WTC11 (cell line): ENCODE results near the gene DEDD2. TPM values are rescaled to one million over a fixed set of nuclear protein-coding genes. Genes with fewer than 3 reads are reported as not detected.

Source experiments
- ATAC-seq: fragments of 200-7000 bp; cut with Tn5 transposase; 2 replicates; pipeline ENCODE4 v1.10.0; 2021; ENCODE audit warnings: mild to moderate bottlenecking, moderate library complexity
- CTCF ChIA-PET: fragments of 300-600 bp; sonication (Branson Sonifier 250); formaldehyde crosslinking; loops from one replicate; lab custom pipeline; 2021; ENCODE audit warnings: antibody characterized with exemption; lab: Charles Lee
- POLR2A ChIA-PET: fragments of 350-600 bp; sonication (Branson Sonifier 250); formaldehyde crosslinking; loops from one replicate; lab custom pipeline; 2021; ENCODE audit warnings: antibody characterized with exemption; lab: Charles Lee
- DNase-seq: peaks from one replicate; pipeline ENCODE4 v3.0.0; 2021; ENCODE audit warnings: low spot score
- H3K27ac Mint-ChIP-seq: 2 replicates; pipeline ENCODE4 v1.8.0; 2021; ENCODE audit warnings: mixed read lengths
- H3K27me3 Mint-ChIP-seq: 2 replicates; pipeline ENCODE4 v1.8.0; 2021; ENCODE audit warnings: low read depth, mild to moderate bottlenecking, moderate library complexity, mixed read lengths
- H3K36me3 Mint-ChIP-seq: 2 replicates; pipeline ENCODE4 v1.8.0; 2021; ENCODE audit warnings: mixed read lengths
- H3K4me1 Mint-ChIP-seq: 2 replicates; pipeline ENCODE4 v1.8.0; 2022; ENCODE audit warnings: mixed read lengths
- H3K4me3 Mint-ChIP-seq: 2 replicates; pipeline ENCODE4 v1.8.0; 2021; ENCODE audit warnings: mild to moderate bottlenecking, moderate library complexity, mixed read lengths
- H3K9me3 Mint-ChIP-seq: 2 replicates; pipeline ENCODE4 v1.8.0; 2021; ENCODE audit warnings: mixed read lengths
- ATF1 ChIP-seq: sonication (generic); formaldehyde crosslinking; IDR thresholded peaks from 2 replicates; pipeline ENCODE4 v1.8.1; 2023; ENCODE audit warnings: mild to moderate bottlenecking, moderate library complexity, missing genetic modification reagents
- ATF3 ChIP-seq: sonication (generic); formaldehyde crosslinking; conservative IDR thresholded peaks from 2 replicates; pipeline ENCODE4 v1.8.1; 2022; ENCODE audit warnings: mild to moderate bottlenecking, missing genetic modification reagents
- ATF6 ChIP-seq: sonication (generic); formaldehyde crosslinking; IDR thresholded peaks from 2 replicates; pipeline ENCODE4 v1.8.1; 2023; ENCODE audit warnings: mild to moderate bottlenecking, missing genetic modification reagents
- CREB1 ChIP-seq: sonication (generic); formaldehyde crosslinking; IDR thresholded peaks from 2 replicates; pipeline ENCODE4 v1.8.0; 2023; ENCODE audit warnings: mild to moderate bottlenecking, missing genetic modification reagents
- CREM ChIP-seq: sonication (generic); formaldehyde crosslinking; IDR thresholded peaks from 2 replicates; pipeline ENCODE4 v1.8.1; 2022; ENCODE audit warnings: mild to moderate bottlenecking, missing genetic modification reagents, moderate library complexity
- E2F4 ChIP-seq: sonication (generic); formaldehyde crosslinking; IDR thresholded peaks from 2 replicates; pipeline ENCODE4 v1.8.1; 2022; ENCODE audit warnings: low read depth, mild to moderate bottlenecking, moderate library complexity, missing genetic modification reagents, borderline replicate concordance
- ELF4 ChIP-seq: sonication (generic); formaldehyde crosslinking; IDR thresholded peaks from 2 replicates; pipeline ENCODE4 v1.8.1; 2022; ENCODE audit warnings: low read depth, mild to moderate bottlenecking, moderate library complexity, missing genetic modification reagents
- GTF2I ChIP-seq: fragments of 250-450 bp; sonication (Bioruptor Pico); conservative IDR thresholded peaks from 2 replicates; pipeline ENCODE4 v1.4.0; 2021; ENCODE audit warnings: mild to moderate bottlenecking
- HMGA2 ChIP-seq: fragments of 250-450 bp; sonication (Bioruptor Pico); IDR thresholded peaks from 2 replicates; pipeline ENCODE4 v1.4.0; 2021; ENCODE audit warnings: mild to moderate bottlenecking, moderate library complexity
- IRF1 ChIP-seq: sonication (generic); formaldehyde crosslinking; IDR thresholded peaks from 2 replicates; pipeline ENCODE4 v1.8.0; 2023; ENCODE audit warnings: missing genetic modification reagents
- MAX ChIP-seq: sonication (generic); formaldehyde crosslinking; IDR thresholded peaks from 2 replicates; pipeline ENCODE4 v1.8.0; 2022; ENCODE audit warnings: mild to moderate bottlenecking, missing genetic modification reagents
- MYBL2 ChIP-seq: sonication (generic); formaldehyde crosslinking; IDR thresholded peaks from 2 replicates; pipeline ENCODE4 v1.8.1; 2023; ENCODE audit warnings: mild to moderate bottlenecking, moderate library complexity, missing genetic modification reagents
- NFE2L1 ChIP-seq: sonication (generic); formaldehyde crosslinking; IDR thresholded peaks from 2 replicates; pipeline ENCODE4 v1.8.1; 2023; ENCODE audit warnings: missing genetic modification reagents
- NFYB ChIP-seq: sonication (generic); formaldehyde crosslinking; conservative IDR thresholded peaks from 2 replicates; pipeline ENCODE4 v1.8.0; 2022; ENCODE audit warnings: low read depth, missing genetic modification reagents
- STAT6 ChIP-seq: sonication (generic); formaldehyde crosslinking; conservative IDR thresholded peaks from 2 replicates; pipeline ENCODE4 v1.8.1; 2023; ENCODE audit warnings: mild to moderate bottlenecking, low read depth, missing genetic modification reagents, moderate library complexity
- TP53 ChIP-seq: sonication (generic); formaldehyde crosslinking; IDR thresholded peaks from 2 replicates; pipeline ENCODE4 v1.8.1; 2023; ENCODE audit warnings: mild to moderate bottlenecking, missing genetic modification reagents
- ZBTB21 ChIP-seq: sonication (generic); formaldehyde crosslinking; IDR thresholded peaks from 2 replicates; pipeline ENCODE4 v1.8.1; 2023; ENCODE audit warnings: mild to moderate bottlenecking, missing genetic modification reagents, borderline replicate concordance
- ZNF232 ChIP-seq: sonication (generic); formaldehyde crosslinking; IDR thresholded peaks from 2 replicates; pipeline ENCODE4 v1.8.0; 2022; ENCODE audit warnings: mild to moderate bottlenecking, missing genetic modification reagents
- ZNF396 ChIP-seq: fragments of 250-450 bp; sonication (Bioruptor Pico); IDR thresholded peaks from 2 replicates; pipeline ENCODE4 v1.8.0; 2021; ENCODE audit warnings: mild to moderate bottlenecking, moderate library complexity, borderline replicate concordance
- total RNA-seq: library from RNA; stranded (reverse); gene quantifications from 3 replicates; pipeline ENCODE4 v1.2.3, GENCODE V29; 2021
- TF ChIP-seq, protein P1 (sequence below): sonication (generic); formaldehyde crosslinking; IDR thresholded peaks from 2 replicates; pipeline ENCODE4 v1.8.0; 2022; ENCODE audit warnings: mild to moderate bottlenecking, missing genetic modification reagents
- TF ChIP-seq, protein P2 (sequence below): fragments of 250-450 bp; sonication (Bioruptor Pico); IDR thresholded peaks from 2 replicates; pipeline ENCODE4 v1.9.0; 2021; ENCODE audit warnings: moderate library complexity, mild to moderate bottlenecking, inconsistent platforms, borderline replicate concordance
- TF ChIP-seq, protein P3 (sequence below): sonication (generic); formaldehyde crosslinking; IDR thresholded peaks from 2 replicates; pipeline ENCODE4 v1.8.0; 2022; ENCODE audit warnings: mild to moderate bottlenecking, missing genetic modification reagents

Gene DEDD2
- total RNA-seq, 1 experiment from 2014 or later = 37.7 TPM

- H3K27me3 Mint-ChIP-seq = peaks cover 37% of the 10 kb centered on the region
- CTCF ChIA-PET = interaction anchor here (0.6 to 2.0 kb wide), 6 partner anchors 15 to 211 kb away, joined by 3 to 6 read pairs (median 5); partner anchors contain the start of gene POU2F2
Measured at GRCh38 chr19:42191330-42191729, 26.1 kb downstream of the DEDD2 start.

DNA sequence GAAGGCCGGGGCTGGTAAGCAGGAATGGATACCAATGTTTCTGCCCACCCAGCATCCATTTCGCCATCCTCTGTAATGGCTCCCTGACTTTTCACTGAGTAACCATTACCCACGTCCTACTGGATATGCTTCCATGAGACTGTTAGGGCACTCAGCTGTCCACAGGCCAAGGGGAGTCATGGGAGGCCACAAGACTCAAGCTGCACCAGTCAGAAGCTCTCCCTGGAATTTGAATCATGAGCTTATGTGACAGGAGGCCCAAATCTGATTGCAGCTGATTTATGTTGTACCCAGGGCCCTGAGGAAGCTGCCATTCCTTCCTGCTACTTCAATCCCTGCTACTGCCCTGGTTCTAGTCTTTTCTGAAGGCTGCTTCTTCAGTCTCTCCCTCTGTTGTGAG, 28.3 kb downstream of the DEDD2 start:
- TF ChIP-seq E2F4 = no peak
- TF ChIP-seq ATF6 (CRISPR knock-in tag) = no peak
- TF ChIP-seq CREB1 (CRISPR knock-in tag) = no peak
- TF ChIP-seq MYBL2 (CRISPR knock-in tag) = no peak
- no peak for TF ChIP-seq CREM (CRISPR knock-in tag)
- TF ChIP-seq, protein P1, sequence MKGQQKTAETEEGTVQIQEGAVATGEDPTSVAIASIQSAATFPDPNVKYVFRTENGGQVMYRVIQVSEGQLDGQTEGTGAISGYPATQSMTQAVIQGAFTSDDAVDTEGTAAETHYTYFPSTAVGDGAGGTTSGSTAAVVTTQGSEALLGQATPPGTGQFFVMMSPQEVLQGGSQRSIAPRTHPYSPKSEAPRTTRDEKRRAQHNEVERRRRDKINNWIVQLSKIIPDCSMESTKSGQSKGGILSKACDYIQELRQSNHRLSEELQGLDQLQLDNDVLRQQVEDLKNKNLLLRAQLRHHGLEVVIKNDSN (CRISPR knock-in tag) = no peak
- TF ChIP-seq STAT6 = no peak
- TF ChIP-seq MAX (CRISPR knock-in tag) = no peak
- no peak for TF ChIP-seq ZNF232 (CRISPR knock-in tag)
- TF ChIP-seq NFYB = no peak
- TF ChIP-seq ZNF396 (CRISPR knock-in tag) = no peak
- TF ChIP-seq ZBTB21 (CRISPR knock-in tag) = no peak
- TF ChIP-seq, protein P2, sequence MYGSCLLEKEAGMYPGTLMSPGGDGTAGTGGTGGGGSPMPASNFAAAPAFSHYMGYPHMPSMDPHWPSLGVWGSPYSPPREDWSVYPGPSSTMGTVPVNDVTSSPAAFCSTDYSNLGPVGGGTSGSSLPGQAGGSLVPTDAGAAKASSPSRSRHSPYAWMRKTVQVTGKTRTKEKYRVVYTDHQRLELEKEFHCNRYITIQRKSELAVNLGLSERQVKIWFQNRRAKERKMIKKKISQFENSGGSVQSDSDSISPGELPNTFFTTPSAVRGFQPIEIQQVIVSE = no peak
- no peak for TF ChIP-seq ATF1
- TF ChIP-seq, all 79 proteins: peak for 0
- CTCF ChIA-PET = no interaction called here
- H3K4me1 Mint-ChIP-seq = peaks cover 6% of the 10 kb centered on the region

More at GRCh38 chr19:42191330-42191729, 26.1 kb downstream of the DEDD2 start:
- DNase-seq (no peak), ATAC-seq (no peak)
- Mint-ChIP-seq H3K36me3 (peaks cover 14% of the 10 kb centered on the region), H3K4me1 (peaks cover 2% of the 10 kb centered on the region; the same call in 1 of the 2 replicates), H3K4me3 (no peak overlapping the region), H3K27ac (no peak overlapping the region), H3K9me3 (peaks cover 13% of the 10 kb centered on the region)
- POLR2A ChIA-PET = no interaction called here
- TF ChIP-seq CREM (CRISPR knock-in tag) (no peak), HMGA2 (CRISPR knock-in tag) (no peak), IRF1 (no peak), NFE2L1 (CRISPR knock-in tag) (no peak), ATF3 (CRISPR knock-in tag) (no peak), ELF4 (CRISPR knock-in tag) (no peak), GTF2I (CRISPR knock-in tag) (no peak), TP53 (no peak)
- TF ChIP-seq, protein P3, sequence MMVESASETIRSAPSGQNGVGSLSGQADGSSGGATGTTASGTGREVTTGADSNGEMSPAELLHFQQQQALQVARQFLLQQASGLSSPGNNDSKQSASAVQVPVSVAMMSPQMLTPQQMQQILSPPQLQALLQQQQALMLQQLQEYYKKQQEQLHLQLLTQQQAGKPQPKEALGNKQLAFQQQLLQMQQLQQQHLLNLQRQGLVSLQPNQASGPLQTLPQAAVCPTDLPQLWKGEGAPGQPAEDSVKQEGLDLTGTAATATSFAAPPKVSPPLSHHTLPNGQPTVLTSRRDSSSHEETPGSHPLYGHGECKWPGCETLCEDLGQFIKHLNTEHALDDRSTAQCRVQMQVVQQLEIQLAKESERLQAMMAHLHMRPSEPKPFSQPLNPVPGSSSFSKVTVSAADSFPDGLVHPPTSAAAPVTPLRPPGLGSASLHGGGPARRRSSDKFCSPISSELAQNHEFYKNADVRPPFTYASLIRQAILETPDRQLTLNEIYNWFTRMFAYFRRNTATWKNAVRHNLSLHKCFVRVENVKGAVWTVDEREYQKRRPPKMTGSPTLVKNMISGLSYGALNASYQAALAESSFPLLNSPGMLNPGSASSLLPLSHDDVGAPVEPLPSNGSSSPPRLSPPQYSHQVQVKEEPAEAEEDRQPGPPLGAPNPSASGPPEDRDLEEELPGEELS = no peak

More for the DNA sequence above, 28.3 kb downstream of the DEDD2 start:
- peaks cover 11% of the 10 kb centered on the region for H3K9me3 Mint-ChIP-seq
- peaks cover 8% of the 10 kb centered on the region for H3K36me3 Mint-ChIP-seq
- DNase-seq (no peak), ATAC-seq (no peak)
- POLR2A ChIA-PET = no interaction called here
- peaks cover 32% of the 10 kb centered on the region for H3K27me3 Mint-ChIP-seq
- no peak overlapping the region for H3K27ac Mint-ChIP-seq
- H3K4me3 Mint-ChIP-seq = no peak overlapping the region
